ENCODE data around the gene ERH. TPM values are rescaled to one million over a fixed set of nuclear protein-coding genes. Genes with fewer than 3 reads are reported as not detected.
A peak's percentile ranks its signal among the peaks of the same experiment; 100 is the strongest.
"Not testable (repeated sequence)": the region's sequence is repeated elsewhere in the genome, so short reads cannot be mapped to it uniquely, and the experiment has no call there.

The ERH gene
- total RNA-seq, 1 donor from 2014 or later: 308 TPM

- DNase-seq (ENCODE audit: extremely low spot score, unreplicated experiment): no peak
- peaks cover 33% of the 10 kb centered on the region for H3K4me1 Mint-ChIP-seq (ENCODE audit: unreplicated experiment)
- peaks cover 32% of the 10 kb centered on the region for H3K36me3 Mint-ChIP-seq
- H3K4me3 Mint-ChIP-seq: peak overlapping the region; percentile 42
- no peak overlapping the region for H3K27ac Mint-ChIP-seq
- H3K9me3 Mint-ChIP-seq: no peaks in the 10 kb centered on the region
- TF ChIP-seq CTCF (conservative IDR thresholded peaks at IDR 0.05): no peak
- no peaks in the 10 kb centered on the region for H3K27me3 Mint-ChIP-seq
Observed at GRCh38 chr14:69395929-69396328, 2.2 kb downstream of the ERH start.

GRCh38 chr14:69392481-69392880 is 5.6 kb downstream of the ERH start:
- TF ChIP-seq CTCF (conservative IDR thresholded peaks at IDR 0.05): no peak
- H3K27ac Mint-ChIP-seq: no peak overlapping the region

GRCh38 chr14:69391400-69391799 is 6.7 kb downstream of the ERH start:
- Mint-ChIP-seq H3K36me3 (peaks cover 47% of the 10 kb centered on the region), H3K4me1 (ENCODE audit: unreplicated experiment) (peaks cover 14% of the 10 kb centered on the region)
- not testable (repeated sequence) for DNase-seq (ENCODE audit: extremely low spot score, unreplicated experiment); H3K27me3 Mint-ChIP-seq; H3K4me3 Mint-ChIP-seq; H3K9me3 Mint-ChIP-seq; H3K27ac Mint-ChIP-seq

More at GRCh38 chr14:69392481-69392880, 5.6 kb downstream of the ERH start:
- peaks cover 18% of the 10 kb centered on the region for H3K4me1 Mint-ChIP-seq (ENCODE audit: unreplicated experiment)
- no peaks in the 10 kb centered on the region for H3K27me3 Mint-ChIP-seq
- no peaks in the 10 kb centered on the region for H3K9me3 Mint-ChIP-seq
- DNase-seq (ENCODE audit: extremely low spot score, unreplicated experiment): no peak
- H3K36me3 Mint-ChIP-seq: peaks cover 43% of the 10 kb centered on the region
- H3K4me3 Mint-ChIP-seq: no peak overlapping the region

- no peak for TF ChIP-seq CTCF (conservative IDR thresholded peaks at IDR 0.05)
- Mint-ChIP-seq H3K4me3 (no peak overlapping the region), H3K27ac (no peak overlapping the region), H3K36me3 (peaks cover 42% of the 10 kb centered on the region), H3K4me1 (ENCODE audit: unreplicated experiment) (no peaks in the 10 kb centered on the region), H3K27me3 (no peaks in the 10 kb centered on the region), H3K9me3 (no peaks in the 10 kb centered on the region)
- no peak for DNase-seq (ENCODE audit: extremely low spot score, unreplicated experiment)
Observed at GRCh38 chr14:69387311-69387710, 10.8 kb downstream of the ERH start.

- Mint-ChIP-seq H3K27me3 (no peaks in the 10 kb centered on the region), H3K27ac (no peak overlapping the region), H3K9me3 (no peaks in the 10 kb centered on the region), H3K4me3 (no peak overlapping the region), H3K4me1 (ENCODE audit: unreplicated experiment) (no peaks in the 10 kb centered on the region), H3K36me3 (peaks cover 43% of the 10 kb centered on the region)
- no peak for TF ChIP-seq CTCF (conservative IDR thresholded peaks at IDR 0.05)
- no peak for DNase-seq (ENCODE audit: extremely low spot score, unreplicated experiment)
Observed at GRCh38 chr14:69378274-69378673, 19.8 kb downstream of the ERH start.

GRCh38 chr14:69376439-69376838 is 21.7 kb downstream of the ERH start:
- no peak for TF ChIP-seq CTCF (conservative IDR thresholded peaks at IDR 0.05)
- H3K27ac Mint-ChIP-seq: no peak overlapping the region
- H3K4me3 Mint-ChIP-seq: no peak overlapping the region
- H3K36me3 Mint-ChIP-seq: peaks cover 41% of the 10 kb centered on the region
- H3K4me1 Mint-ChIP-seq (ENCODE audit: unreplicated experiment): no peaks in the 10 kb centered on the region
- DNase-seq (ENCODE audit: extremely low spot score, unreplicated experiment): no peak
- H3K27me3 Mint-ChIP-seq: no peaks in the 10 kb centered on the region
- H3K9me3 Mint-ChIP-seq: no peaks in the 10 kb centered on the region

All from type B pancreatic cell (in vitro differentiated cells).